GM21390 (cell line): Measurements from ENCODE around the gene SDF4.

ENCODE experiments used
- ATAC-seq: cut with Tn5 transposase; IDR thresholded peaks from one replicate; pipeline ENCODE4 v1.9.1; 2021; ENCODE audit not compliant: unreplicated experiment

SDF4 gene

DNA sequence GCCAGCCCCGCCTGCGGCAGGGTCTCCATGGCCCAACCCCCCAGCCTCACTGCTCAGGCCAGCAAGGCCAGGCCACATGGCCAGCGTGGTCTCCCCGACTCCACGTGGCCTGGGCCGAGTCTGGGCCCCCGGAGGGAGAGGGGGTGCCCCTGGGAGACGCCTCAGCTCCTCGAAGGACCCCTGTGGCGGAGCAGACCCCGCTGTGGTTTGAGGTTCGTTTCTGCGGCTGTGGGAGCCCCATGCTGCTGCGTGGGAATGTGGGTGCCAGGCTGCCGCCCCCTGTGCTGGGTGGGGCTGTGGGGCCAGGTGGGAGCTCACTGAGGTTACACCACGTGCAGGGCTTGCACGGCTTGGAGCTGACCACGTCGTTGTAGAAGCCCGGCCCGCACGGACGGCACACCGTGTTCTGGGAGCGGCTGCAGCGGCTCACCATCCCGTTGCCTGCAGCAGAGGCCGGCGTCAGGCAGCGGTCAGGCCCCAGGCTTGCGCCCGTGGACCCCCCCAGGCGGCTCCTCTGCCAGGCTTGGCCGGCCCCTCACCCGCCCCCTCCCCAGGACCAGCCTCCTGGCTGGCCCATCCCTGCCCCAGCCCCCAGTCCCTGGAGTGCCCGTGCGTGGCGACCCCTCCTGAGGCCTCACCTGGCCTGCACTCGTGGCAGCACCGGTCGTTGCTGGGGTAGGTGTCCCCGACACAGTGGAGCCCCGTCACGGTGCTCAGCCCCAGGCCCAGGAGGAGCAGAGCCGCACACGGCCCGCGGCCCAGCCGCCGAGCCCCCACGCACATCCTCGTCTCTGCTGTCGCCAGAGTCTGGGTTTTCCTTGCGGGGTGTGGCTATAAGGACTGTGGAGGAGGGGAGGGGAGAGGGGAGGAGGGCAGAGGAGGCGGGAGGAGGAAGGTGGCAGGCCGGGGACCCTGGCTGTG is 18.2 kb downstream of the SDF4 start, which contains the start of gene TNFRSF4:
Gene TNFRSF4 (minus strand): TSS at position 809 of the 921 bp plus-strand sequence. CDS start 26 bp downstream, at position 783.
- ATAC-seq: no peak

DNA sequence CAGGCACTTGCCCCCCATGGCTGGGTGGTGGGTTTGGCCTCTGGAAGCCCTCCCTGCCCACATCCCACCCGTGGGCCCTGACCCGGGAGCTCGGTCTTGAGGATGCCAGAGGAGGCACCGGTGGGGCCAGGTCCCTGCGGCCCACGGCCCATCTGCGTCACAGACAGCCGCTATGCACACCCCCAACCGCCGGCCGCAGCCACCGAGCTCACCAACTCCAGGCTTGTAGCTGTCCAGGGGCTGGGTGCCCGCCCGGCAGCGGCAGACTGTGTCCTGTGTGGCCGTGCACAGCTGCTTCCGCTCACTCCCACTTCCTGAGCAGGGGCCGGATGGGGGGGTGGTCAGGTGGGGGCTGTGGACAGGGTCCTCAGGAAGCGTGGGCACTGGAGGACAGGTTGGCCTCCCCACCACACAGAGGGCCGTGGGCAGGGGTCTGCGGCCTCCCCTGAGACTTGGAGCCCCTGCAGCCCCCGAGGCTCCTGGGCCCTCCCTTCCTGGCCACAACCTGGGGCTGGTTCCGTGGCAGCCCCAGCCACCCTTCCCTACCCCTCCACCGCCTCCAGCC is 18.9 kb downstream of the SDF4 start:
- no peak for ATAC-seq

DNA sequence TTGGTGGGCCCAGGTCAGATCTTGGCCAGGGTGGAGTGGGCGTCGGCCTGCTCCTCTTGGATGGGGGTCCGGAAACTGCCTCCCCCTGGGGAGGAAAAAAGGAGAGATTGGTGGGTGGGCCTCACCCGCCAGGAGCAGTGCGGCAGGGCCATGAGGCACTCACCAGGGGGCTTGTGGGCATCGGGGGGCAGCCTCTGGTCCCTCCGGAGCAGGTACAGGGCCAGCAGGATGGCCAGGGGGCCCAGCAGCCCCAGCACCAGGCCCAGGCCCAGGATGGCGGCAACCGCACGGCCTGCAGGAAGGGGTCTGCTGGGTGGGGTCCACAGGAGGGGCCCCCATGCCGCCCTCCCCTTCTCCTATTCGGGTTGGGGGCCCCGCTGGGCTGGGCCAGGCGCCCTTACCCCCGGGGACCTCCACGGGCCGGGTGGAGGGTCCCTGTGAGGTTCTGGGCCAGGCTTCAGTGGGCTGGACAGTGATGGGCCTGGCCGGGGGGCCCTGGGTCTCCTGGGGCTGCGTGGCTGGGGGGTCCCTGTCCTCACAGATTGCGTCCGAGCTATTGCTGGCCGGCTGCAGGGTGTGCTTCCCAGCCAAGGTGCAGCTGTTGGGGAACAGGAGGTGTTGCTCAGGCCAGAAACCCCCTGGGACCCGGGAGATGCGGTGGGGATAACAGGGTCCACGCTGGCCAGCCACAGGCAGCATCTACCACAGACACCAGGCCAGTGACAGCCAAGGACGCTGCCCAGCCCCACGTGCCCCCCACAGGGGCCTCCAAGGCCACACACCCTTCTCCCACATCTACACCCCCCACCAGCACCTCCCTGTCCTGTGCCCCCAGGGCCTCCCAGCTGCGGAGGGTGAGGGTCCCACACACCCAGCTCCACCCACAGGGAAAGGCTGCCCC is 20.0 kb downstream of the SDF4 start:
- ATAC-seq: no peak

DNA sequence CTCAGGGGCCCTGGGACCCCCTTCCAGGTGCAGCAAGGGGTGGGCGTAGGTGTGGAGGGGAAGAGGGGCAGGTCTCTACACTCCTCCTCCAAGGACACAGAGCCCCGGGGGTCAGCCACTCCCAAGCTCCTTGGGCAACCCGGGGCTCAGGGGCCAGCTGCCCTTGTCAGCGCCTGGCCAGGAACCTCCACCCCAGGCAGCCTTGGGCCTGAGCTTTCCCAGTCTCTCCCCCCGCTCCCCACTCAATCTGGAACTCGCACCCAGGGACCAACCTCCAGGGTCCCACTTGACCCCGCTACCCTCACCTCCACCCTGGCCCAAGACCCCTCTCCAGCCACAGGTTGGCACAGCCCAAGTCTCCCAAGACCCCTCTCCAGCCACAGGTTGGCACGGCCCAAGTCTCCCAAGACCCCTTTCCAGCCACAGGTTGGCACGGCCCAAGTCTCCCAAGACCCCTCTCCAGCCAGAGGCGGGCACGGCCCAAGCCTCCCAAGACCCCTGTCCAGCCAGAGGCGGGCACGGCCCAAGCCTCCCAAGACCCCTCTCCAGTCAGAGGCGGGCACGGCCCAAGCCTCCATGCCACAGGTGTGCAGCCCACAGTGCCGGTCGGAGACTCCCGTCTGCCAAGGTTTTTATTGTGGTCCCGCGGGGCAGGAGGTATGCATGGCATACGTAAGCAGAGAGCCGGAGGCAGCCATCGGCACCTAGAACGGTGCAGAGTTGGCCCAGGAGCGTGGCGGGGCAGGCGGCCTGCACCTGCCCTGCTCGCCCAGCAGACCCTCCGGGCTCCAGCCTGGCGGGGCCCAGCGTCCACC is 20.9 kb downstream of the SDF4 start:
- ATAC-seq: no peak

DNA sequence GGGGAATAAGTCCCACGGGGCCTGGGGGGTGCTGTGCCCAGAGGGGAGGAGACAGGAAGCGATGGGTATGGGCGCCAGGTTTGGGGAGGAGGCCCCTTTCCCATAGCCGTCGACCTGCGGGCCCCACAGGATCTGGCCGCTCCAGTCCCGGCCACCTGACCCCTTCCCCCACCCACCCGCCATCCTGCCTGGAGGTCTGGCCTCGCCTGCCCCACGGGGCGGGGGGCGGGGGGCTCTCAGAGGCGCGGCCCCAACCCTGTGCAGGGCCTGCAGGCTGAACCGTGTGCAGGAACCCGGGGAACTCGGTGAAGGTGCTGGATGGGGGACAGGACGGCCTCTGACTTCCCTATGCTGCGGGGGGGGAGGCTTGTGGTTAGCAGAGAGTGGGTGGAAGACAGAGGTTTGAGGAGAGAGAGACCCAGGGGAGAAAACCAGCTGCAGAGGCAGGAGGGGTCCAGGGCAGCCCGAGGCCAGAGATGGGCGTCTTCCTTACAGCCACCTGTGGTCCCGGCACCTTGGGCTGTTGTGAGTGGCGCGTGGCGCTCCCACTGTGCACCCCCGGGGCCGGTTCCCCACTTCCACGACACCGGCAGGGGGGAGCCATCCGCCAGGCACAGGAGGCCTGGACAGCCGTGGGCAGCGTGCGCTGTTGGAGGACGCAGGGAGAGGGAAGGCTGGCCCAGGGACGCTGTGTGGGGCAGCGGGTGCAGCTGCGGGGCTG is 22.9 kb downstream of the SDF4 start:
- ATAC-seq: no peak

DNA sequence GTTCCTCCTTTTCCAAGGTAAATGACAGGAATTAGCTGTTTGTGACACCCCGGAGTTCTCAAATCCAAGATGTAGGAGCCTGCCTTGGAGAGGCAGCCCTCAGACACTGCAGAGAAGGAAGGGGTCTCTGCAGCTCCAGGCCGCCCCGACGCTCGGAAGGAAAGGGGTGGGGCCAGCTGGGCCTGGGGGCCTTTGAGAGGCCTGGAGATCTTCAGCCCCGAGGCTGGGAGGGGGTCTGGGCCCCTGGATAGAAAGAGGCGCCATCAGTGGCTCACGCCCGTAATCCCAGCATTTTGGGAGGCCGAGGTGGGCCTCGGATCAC is 24.3 kb downstream of the SDF4 start:
- ATAC-seq: no peak

DNA sequence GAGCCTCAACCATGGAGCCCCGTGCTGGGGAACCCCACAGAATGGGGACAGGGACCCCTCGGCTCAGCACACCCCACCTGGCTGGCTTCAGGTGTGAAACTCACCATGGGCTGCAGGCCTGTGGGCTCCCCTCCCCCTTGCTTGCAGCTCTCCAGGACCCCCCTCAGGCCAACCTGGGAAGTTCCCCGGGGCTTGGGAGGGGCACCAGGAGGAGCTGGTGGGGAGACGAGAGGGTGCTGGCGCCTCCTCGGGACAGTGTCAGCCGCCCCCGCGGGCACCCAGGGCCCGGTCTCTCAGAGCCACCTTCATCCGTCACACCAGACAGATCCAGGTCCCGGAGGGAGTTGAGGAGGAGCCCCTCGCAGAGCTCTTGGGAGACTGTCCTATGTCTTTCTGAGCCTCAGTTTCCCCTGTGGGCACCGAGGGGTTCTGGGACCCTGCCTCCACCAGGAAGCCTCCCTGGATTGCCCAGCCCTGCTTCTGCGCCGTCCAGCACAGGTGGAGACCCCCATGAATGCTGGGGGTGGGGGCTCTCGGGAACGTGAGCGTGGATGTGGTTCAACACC is 24.8 kb downstream of the SDF4 start:
- no peak for ATAC-seq

DNA sequence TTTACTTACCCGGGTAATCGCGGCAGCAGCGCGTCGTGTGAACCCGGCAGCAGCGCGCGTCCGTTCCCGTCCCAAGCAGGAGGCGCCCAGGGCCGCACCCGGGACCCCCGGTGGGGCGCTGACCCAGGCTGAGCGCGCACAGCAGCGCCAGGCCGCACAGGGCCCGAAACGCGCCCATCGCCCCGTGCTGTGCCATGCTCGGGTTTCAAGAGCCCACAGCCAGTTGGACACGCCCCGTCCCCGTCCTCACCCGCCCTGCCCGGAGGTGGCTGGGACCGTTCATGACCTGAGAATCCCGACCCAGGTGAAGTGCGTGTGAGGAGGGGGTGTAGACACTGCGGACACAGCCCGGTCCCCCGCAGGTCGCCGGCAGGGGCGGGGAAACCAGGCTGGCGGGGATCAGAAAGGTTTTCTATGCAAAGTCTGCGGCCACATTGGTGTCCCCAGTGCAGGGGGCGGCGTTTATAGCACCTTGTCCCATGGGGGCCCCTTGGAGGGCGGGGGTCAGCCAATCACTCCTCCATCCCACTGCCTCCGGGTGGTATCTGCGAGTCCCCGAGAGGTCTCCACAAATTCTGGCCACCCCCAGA is 25.3 kb downstream of the SDF4 start, which contains the start of gene TNFRSF18:
Gene TNFRSF18 (minus strand): TSS at position 217 of the 590 bp plus-strand sequence. CDS start 21 bp downstream, at position 196.
- no peak for ATAC-seq

DNA sequence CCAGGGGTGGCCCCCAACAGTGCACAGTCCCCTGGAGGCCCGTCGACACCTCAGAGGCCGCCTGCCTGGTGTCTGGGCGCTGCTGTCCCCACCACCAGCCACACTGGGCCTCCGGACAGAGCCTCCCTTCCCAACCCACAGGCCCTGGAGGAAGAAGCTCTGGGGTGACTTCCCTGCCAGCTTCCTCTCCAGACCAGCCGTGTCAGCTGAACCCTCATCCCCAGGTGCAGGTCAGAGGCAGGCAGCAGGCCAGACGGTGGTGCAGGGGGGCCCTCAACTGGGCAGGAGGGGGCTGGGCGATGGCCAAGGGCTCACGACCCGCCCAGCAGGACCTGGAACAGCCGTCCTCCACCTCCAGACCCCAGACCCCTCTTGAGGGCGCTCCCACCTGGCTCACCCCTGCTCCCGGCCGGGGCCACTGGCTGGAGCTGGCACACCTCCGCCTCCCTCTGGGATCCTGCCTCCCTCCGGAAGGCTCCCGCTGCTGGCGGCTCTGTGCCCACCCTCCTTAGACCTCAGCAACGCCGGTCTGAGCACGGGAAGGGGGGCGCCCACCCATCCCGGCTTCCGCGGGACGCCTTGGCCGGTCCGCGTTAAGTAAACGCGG is 25.9 kb downstream of the SDF4 start:
- no peak for ATAC-seq

DNA sequence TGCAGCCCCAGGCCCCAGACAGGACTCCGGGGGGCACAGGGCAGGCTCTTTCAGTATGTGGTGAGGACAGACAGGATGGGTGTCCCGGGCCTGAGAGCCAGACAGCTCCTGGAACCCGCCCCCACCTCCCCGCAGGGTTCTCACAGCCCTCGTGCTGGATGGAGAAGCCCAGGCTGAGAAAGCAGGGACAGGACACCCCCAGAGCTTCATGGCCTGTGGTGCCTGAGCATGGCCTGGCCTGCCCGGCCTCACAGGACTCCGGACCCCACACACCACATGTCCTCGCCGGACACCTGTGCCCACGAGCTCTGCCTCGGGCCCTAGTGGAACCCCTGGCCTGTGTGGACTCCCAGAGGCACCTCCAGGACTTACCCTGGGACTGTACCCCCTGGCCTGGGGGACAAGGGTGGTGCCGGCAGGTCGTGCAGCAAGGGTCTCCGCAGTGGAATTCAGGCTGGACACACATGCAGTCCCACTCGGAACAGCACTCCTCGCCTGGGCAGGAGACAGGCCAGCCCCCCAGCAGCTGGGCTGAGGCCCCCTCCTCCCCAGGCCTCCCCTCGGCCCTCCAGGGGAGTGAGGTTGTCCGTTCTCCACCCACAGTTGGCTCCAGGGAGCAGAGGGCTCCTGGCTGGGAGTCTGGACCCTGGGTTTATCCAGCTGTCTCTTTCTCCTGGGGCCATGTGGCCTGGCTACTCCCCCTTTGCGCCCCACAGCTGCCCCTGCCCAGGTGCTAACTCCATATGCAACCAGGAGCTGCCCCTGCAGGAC is 26.6 kb downstream of the SDF4 start:
- ATAC-seq: no peak

DNA sequence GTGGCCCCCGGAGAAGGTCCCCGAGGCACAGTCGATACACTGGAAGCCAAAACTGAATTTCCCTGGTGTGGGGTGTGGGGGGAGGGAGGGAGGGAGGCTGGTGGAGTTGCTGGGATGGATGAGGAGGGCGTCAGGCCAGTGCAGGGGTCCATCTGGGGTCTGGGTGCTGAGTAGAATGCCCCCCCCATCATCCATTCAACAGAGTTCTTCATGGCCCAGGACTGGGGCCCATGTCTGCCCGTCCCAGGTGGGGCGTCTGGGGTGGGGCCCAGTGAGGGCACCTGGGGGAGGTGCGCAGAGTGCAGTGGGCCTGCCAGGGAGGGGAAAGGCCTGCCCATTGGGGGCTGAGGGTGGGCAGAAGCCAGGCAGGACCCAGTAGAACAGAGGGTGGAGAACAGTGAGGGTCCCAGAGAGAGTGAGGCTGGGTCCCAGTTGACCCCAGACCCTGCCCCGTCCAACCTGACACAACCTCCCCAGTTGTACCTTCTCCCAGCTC is 27.3 kb downstream of the SDF4 start:
- ATAC-seq: no peak

DNA sequence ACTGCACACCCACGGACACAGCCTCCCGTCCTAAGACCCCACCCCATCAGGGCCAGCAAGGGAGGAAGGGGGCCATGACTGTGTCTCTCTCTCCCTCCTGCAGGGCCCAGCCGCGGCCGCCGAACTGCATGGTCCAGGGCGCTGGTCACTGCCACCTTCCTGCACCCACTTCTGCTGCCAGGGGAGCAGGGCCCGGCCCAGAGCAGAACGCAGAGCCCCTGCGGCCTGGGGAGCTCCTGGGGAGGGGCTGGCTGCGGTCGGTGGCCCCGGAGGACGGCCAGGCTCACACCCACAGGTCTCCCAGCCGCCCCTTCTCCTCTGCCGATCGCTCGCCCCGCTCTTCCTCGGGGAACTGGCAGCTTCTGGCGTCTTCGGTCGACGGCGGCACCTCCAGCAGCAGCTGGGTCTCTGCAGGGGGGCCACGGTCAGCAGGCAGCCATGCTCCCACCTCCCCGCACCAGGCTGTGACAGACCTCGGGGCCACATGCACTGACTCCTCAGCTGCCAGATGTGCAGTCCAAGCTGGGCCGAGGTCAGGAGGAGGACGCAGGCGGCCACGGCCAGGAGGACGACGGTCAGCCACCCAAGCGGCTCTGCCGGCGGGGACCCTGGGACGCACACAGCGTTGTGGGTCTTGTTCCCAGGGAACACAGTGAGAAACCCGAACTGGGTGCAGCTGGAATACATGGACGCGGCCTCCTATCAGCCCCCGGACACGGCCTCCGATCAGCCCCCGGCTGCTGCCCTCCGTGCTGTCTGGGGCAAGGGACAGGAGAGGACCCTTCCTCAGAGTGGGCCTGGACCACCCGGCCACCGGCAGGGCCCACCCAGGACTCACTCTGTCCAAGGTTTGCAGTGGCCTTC is 28.0 kb downstream of the SDF4 start:
- no peak for ATAC-seq

DNA sequence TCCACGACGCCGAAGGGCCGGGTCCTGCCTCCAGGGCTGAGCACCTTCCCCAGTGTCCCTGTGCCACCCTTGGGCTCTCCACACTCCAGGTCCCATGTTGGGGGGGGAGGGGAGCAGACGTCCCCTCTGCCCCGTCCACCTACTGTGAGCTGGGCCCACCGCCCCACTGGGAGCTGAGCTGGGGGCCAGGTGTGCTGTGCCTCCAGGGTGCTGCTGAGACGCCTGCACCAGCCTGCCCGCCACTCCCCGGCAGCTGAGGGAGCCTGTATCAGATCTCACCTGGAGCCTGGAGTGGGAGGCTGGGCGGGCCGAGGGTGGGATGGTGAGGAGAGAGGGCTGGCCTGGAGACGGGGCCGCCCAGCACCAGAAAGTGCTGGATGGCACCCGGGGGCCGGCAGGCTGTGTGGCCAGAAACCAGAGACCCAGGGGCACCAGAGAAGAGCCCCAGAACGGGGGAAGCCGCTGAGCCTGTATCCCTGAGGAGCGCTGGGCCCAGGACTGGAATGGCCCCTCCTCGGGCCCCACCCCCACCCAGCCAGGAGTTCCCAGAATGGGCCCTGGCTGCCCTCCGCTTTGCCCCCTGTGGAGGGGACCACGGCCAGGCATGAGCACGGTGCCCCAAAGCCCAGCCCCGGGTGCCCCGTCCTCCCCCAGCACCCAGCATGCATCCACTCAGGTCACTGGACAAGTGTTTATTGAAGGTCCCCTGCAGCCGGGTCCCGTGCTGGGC is 28.8 kb downstream of the SDF4 start:
- no peak for ATAC-seq

DNA sequence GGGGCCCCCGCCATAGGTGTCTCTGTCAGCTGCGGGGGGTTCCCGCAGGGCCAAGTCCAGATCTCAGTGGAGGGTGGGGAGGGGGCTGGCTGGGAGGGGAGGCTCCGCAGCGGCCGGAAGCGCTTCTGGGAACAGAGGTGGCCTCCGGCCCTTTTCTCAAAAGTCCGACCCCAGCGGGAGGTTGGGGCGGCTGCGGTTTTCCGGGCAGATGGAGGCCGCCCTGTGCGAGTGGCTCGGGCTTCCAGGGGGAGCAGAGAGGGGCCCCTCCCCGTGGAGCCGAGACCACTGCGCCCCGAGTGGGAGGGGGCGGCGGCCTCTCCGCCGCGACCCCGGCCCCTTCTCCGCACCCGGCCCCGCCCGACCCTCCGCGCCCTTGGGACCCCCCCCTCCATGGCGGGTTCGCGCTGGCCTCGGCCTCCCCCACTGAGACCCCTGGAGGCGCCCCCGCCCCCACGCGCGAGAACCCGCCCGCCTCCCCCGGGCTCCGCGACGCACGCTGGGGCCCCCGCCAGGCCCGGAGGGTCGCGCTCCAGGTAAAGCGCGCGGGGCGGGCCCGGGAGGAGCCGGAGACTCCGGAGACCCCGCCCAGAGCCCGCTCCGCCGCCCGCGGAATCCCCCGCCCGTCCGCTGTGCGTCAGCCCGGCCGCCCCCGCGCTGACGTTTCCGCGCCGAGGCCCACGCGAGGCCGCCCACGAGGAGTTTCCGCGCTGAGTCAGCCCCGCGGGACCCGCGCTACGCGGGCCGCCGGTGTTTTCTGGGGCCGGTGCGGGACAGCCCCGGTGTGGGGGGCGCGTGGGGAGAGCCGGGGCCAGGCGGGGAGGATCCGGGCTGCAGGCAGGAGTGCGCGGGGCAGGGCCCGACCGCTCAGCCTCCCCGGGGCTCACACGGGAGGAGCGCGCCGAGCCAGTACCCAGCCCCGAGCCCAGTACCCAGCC is 30.7 kb downstream of the SDF4 start:
- no peak for ATAC-seq
